NCI-H345 (cell line): Measurements from ENCODE around the gene SLC13A4.
A peak's percentile ranks its signal among the peaks of the same experiment; 100 is the strongest.
"Not testable (repeated sequence)": the region's sequence is repeated elsewhere in the genome, so short reads cannot be mapped to it uniquely, and the experiment has no call there.

Source experiments
- DNase-seq: peaks from one replicate; lab custom pipeline; 2025; lab: John Stamatoyannopoulos, UW

Gene SLC13A4

GRCh38 chr7:135662123-135662372 is 65.9 kb downstream of the SLC13A4 start:
- DNase-seq, result no peak

DNA sequence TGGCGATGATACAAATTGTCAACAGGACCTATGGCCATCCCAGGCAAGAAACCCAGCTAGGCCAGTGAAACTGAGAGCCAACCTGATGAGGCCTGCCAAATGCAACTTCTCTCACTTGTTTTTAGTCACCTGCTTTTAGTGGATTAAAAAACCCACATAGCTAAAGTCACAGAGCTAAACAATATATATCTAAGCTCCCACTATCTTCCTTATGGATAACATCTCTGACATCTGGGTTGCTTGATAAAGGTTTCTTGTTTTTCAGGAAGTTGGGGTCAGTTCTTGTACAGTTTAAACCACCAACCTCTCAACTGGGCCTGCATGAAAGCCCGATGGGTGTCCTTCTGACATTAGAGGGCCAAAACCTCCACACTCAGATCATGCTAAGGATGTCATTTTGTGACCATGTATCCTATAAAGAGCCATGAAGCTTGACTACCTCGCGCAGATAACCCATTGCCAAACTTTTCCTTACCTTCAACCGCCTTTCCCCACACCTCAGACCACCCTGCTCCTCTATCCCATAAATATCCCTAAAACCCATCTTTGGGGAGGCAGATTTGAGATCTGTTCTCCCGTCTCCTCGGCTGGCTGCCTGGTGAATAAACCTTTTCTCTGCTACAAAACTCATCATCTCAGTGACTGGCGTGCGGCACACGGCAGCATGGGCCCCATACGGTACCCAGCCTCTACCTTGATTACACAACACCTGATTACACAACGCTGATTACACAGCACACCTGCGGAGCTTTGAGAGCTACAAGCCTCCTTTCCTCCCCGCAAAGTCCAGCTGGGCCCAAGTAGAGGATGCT is 66.5 kb downstream of the SLC13A4 start:
- peak; percentile 49 for DNase-seq

DNA sequence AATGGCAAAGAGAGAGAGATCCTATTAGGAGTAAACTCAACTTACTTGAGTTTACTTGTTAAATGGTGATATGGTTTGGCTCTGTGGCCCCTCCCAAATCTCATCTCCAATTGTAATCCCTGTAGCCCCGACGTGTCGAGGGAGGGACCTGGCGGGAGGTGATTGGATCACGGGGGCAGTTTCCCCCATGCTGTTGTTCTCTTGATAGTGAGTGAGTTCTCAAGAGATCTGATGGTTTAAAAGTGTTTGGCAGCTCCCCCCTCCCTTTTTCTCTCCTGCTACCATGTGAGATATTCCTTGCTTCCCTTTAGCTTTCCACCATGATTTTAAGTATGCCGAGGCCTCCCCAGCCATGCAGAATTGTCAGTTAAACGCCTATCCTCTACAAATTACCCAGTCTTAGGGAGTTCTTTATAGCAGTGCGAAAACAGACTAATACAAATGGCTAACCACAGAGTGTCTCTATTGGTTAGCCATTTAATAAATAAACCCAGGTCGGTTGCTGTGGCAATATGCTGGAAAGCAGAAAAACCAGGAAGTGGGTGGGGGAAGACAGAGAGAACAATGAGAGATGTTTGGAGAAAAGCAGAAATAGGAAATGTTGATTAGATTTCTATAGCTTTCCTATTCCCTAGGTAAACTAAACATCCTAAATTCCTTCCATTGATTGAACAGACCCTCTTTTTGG is 68.7 kb downstream of the SLC13A4 start:
- no peak for DNase-seq

GRCh38 chr7:135658564-135658963 is 69.4 kb downstream of the SLC13A4 start:
- no peak for DNase-seq

- DNase-seq, result peak; percentile 20
Observed at GRCh38 chr7:135653340-135654080, 74.5 kb downstream of the SLC13A4 start.

GRCh38 chr7:135650831-135651573 is 77.0 kb downstream of the SLC13A4 start:
- DNase-seq, result no peak

- DNase-seq, result no peak
Observed at GRCh38 chr7:135648235-135648634, 79.8 kb downstream of the SLC13A4 start.

- no peak for DNase-seq
Observed at GRCh38 chr7:135647755-135648154, 80.2 kb downstream of the SLC13A4 start.

DNA sequence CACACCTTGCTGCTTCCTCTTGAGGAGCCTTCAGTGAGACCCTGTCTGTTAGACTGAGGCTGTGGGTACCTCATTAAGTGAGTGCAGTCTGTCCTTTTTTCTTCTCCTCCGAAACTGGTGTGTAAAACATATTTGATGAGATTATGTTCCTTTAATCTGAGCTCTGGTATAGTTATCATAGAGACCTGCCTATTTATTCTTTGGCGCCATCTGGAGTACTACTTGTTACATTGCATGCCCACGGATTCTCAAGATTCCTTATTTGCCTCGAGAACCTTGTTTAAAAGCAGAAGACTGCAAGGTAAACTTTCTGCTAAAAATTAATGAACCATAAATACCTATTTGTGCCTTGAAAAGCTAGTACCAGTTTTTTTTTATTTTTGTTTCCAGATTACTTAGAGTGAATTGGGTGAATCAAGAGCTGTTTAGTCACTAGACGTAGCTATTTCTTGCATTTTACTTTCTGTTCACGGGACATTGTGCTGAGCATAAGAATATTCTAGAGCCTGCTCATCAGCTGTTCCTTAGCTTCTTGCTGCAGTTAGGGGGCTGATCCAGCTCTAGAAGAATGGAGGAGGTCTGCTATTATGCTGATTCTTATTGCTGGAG is 82.6 kb downstream of the SLC13A4 start:
- DNase-seq, result peak; percentile 29

DNA sequence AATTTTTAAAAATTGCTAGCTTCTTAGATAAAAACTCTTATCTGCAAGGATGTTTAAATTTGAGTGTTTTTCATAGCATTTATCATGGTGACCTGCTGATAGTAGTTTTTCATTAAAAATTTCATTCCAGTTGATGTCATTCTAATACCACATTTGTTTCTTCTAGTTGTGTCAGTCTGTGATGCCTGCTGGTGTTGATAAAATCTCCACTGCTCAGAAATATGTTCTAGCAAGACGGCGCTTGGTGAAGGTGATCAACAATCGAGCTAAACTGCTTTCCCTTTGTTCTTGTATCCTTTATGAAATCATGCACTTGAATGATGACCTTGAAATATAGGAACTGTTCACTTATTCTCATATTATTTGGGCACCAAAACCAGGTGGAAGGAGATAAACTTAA is 83.3 kb downstream of the SLC13A4 start:
- no peak for DNase-seq

DNA sequence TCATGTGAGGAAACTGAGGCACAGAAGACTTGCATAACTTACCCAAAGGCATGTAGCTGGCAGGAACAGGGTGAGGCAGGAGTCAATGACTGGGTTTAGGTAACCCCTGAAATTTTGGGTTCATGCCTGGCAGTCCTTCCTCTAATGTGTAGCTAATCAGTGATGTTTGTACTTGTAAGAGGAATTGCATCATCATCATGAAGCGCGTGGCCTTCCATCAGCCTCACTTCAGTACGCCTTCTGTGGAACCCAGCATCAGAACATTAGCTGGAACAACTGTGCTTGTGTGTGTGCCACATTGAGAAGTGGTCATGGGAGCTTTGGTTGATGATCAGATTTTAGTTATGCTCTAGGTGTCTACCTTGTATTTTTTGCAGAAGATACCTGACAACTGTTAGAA is 83.8 kb downstream of the SLC13A4 start:
- no peak for DNase-seq

GRCh38 chr7:135639690-135640089 is 88.3 kb downstream of the SLC13A4 start:
- DNase-seq, result not testable (repeated sequence)

- no peak for DNase-seq
Observed at GRCh38 chr7:135634191-135634878, 93.7 kb downstream of the SLC13A4 start.
